ENCODE data around the gene ARHGAP12. TPM values are rescaled to one million over a fixed set of nuclear protein-coding genes. Genes with fewer than 3 reads are reported as not detected.

Gene ARHGAP12, protein sequence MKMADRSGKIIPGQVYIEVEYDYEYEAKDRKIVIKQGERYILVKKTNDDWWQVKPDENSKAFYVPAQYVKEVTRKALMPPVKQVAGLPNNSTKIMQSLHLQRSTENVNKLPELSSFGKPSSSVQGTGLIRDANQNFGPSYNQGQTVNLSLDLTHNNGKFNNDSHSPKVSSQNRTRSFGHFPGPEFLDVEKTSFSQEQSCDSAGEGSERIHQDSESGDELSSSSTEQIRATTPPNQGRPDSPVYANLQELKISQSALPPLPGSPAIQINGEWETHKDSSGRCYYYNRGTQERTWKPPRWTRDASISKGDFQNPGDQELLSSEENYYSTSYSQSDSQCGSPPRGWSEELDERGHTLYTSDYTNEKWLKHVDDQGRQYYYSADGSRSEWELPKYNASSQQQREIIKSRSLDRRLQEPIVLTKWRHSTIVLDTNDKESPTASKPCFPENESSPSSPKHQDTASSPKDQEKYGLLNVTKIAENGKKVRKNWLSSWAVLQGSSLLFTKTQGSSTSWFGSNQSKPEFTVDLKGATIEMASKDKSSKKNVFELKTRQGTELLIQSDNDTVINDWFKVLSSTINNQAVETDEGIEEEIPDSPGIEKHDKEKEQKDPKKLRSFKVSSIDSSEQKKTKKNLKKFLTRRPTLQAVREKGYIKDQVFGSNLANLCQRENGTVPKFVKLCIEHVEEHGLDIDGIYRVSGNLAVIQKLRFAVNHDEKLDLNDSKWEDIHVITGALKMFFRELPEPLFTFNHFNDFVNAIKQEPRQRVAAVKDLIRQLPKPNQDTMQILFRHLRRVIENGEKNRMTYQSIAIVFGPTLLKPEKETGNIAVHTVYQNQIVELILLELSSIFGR
- total RNA-seq = 35.1 to 37.0 TPM (median 35.3 TPM) in 3 replicates

DNA sequence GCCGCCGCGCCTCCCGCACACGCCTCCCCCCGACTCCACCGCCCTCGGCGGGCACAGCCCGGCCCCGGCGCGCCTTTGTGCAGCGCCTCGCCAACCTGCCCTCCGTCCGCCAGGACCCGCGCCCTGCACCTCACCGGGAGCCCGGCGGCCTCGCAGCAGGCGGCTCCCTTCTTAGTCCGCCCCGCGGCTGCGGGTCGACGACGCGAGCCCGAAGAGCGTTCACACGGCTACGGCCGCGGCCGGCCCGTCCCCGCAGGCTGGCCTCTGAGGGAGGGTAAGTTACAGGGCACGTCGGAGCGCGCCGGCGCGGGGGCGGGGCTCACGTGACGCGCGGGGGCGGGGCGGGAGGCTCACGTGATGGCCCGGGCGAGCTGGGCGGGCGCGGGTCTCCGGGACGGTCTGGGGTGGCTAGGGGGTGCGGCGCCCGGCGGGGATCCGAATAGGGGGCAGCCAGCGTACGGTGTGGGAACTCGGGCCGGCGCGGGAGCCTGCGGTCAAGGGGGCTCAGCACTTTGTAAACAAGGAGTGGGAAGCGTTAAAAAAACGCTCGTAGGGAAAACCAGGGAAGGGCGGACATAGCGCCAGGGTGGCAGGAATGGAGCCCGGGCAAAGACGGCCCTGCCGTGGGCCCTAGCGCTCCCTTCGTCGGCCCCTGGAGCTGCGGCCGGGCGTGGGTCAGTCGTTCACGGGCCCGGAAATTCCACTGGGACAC lies at the start of gene ARHGAP12:
Gene ARHGAP12, minus strand, starts transcription at position 283 of the 712 bp plus-strand sequence. CDS start 19,976 bp downstream, outside the sequence.
- Mint-ChIP-seq H3K36me3 (no peaks in the 10 kb centered on the region), H3K27ac (peak within 1 kb of the TSS; percentile 97), H3K4me3 (peak within 1 kb of the TSS; percentile 90), H3K27me3 (ENCODE audit: low read depth) (no peaks in the 10 kb centered on the region), H3K9me3 (no peaks in the 10 kb centered on the region), H3K4me1 (peaks cover 36% of the 10 kb centered on the region)
- TF ChIP-seq, protein P1, sequence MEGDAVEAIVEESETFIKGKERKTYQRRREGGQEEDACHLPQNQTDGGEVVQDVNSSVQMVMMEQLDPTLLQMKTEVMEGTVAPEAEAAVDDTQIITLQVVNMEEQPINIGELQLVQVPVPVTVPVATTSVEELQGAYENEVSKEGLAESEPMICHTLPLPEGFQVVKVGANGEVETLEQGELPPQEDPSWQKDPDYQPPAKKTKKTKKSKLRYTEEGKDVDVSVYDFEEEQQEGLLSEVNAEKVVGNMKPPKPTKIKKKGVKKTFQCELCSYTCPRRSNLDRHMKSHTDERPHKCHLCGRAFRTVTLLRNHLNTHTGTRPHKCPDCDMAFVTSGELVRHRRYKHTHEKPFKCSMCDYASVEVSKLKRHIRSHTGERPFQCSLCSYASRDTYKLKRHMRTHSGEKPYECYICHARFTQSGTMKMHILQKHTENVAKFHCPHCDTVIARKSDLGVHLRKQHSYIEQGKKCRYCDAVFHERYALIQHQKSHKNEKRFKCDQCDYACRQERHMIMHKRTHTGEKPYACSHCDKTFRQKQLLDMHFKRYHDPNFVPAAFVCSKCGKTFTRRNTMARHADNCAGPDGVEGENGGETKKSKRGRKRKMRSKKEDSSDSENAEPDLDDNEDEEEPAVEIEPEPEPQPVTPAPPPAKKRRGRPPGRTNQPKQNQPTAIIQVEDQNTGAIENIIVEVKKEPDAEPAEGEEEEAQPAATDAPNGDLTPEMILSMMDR (IDR thresholded peaks at IDR 0.05; ENCODE audit: unreplicated experiment) = no peak
- DNase-seq (ENCODE audit: low spot score in 2 of 2, unreplicated experiment in 2 of 2) = peak; percentile 80 to 94

DNA sequence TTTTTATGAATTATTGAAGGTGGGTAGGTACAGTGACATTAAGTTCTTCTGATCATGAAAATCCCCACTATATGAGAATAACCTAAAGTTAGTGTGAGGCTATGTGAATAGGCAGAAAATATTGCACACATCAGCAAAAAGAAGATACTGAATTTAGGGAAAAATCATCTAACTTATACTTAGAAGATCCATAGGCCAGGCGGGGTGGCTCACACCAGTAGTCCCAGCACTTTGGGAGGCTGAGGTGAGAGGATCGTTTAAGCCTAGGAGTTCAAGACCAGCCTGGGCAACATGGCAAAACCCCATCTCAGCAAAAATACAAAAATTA lies 49.5 kb upstream of the ARHGAP12 start:
- TF ChIP-seq, protein P1 (IDR thresholded peaks at IDR 0.05; ENCODE audit: unreplicated experiment) = no peak
- no peak overlapping the region for H3K4me3 Mint-ChIP-seq
- DNase-seq (ENCODE audit: low spot score in 2 of 2, unreplicated experiment in 2 of 2) = no peak
- no peaks in the 10 kb centered on the region for H3K27me3 Mint-ChIP-seq (ENCODE audit: low read depth)
- no peak overlapping the region for H3K27ac Mint-ChIP-seq
- peaks cover 11% of the 10 kb centered on the region for H3K9me3 Mint-ChIP-seq
- peaks cover 4% of the 10 kb centered on the region for H3K4me1 Mint-ChIP-seq
- peaks cover 5% of the 10 kb centered on the region for H3K36me3 Mint-ChIP-seq

DNA sequence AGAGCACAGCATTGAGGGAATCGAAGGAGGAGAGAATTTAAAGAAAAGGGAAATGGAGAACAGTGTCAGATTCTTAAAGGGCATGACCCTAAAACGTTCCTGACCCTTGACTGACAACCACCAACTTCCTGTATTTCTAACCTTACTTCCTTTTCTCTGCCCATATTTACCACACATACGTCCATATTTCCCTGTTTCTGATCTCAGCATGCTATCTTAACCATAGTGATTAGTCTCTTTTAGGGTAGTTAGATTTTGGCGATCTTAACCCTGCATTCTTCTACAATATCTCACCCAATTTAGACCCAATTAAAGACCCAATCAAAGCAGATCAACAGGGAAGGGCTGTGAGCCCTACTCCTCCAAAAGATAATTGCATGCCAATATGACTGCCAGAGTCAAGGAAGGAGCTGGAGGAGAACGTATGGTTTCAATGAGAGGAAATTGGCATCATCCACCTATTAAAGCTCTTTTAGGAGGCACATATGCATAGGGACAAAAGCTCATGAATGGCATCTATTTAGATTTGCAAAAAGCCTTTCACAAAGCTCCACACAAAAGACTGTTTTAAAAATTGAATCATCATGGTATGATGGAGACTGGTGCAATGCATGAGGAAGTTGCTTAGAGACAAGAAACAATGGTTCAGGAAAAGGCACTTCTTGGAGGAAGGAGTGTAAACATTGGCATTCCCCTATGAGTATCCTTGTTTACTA lies 49.0 kb upstream of the ARHGAP12 start:
- Mint-ChIP-seq H3K4me3 (no peak overlapping the region), H3K36me3 (peaks cover 5% of the 10 kb centered on the region), H3K27me3 (ENCODE audit: low read depth) (no peaks in the 10 kb centered on the region), H3K4me1 (peaks cover 4% of the 10 kb centered on the region), H3K9me3 (peaks cover 11% of the 10 kb centered on the region), H3K27ac (no peak overlapping the region)
- TF ChIP-seq, protein P1 (IDR thresholded peaks at IDR 0.05; ENCODE audit: unreplicated experiment) = no peak
- no peak for DNase-seq (ENCODE audit: low spot score in 2 of 2, unreplicated experiment in 2 of 2)

DNA sequence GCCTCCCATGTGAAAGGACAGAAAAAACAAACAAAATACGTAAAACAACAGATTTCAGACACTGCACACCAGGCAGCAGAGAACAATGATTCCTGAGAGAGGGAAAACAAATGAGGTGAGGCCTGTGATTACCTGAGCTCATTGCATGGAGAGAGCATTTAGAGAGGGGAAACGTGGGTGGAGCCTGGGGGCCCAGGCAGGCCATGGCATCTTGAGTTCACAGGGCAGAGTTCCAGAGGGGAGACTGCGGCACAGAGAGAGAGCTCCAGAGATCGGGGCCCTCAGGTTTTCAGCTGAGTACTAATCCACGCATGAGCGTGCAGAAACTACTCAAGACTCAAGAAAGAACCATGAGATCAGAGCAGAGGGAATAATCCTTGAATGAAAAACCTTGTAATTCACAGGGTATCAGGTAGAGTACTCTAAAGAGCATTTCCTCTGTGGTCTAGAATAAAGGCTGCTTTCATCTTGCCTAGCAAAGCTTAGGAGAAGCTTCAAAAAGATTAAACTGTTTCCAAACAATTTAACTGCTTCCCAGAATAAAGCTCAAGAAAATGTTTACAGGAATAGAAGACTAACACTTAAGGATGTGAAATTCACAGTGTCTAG lies 46.6 kb upstream of the ARHGAP12 start:
- TF ChIP-seq, protein P1 (IDR thresholded peaks at IDR 0.05; ENCODE audit: unreplicated experiment) = no peak
- H3K9me3 Mint-ChIP-seq = peaks cover 8% of the 10 kb centered on the region
- no peak overlapping the region for H3K4me3 Mint-ChIP-seq
- peaks cover 4% of the 10 kb centered on the region for H3K4me1 Mint-ChIP-seq
- no peak overlapping the region for H3K27ac Mint-ChIP-seq
- no peaks in the 10 kb centered on the region for H3K36me3 Mint-ChIP-seq
- H3K27me3 Mint-ChIP-seq (ENCODE audit: low read depth) = no peaks in the 10 kb centered on the region
- no peak for DNase-seq (ENCODE audit: low spot score in 2 of 2, unreplicated experiment in 2 of 2)

All from mesothelial cell of epicardium (in vitro differentiated cells).